Measurements from ENCODE around the gene RBBP5. TPM values are rescaled to one million over a fixed set of nuclear protein-coding genes. Genes with fewer than 3 reads are reported as not detected.

The RBBP5 gene
- total RNA-seq, 3 donors from 2014 or later (not counting 1 experiment from before 2014, with no cell fraction given) = 13.9 to 18.2 (median 17.8) TPM

DNA sequence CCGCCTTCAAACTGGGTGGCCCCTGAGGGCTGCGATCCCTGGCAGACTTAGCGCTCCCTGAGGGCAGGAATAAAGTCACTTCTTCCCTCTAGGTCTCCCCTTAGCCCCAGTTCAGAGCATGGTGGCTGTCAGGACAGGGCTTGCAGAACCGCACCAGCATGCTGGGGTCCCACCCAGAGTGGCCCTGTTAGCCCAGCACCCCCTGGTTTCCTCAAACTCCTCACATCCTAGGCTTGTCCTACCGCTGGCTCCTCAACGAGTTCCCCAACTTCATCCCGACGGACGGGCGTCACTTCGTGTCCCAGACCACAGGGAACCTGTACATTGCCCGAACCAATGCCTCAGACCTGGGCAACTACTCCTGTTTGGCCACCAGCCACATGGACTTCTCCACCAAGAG is 62.9 kb downstream of the RBBP5 start:
- TF ChIP-seq CTCF (IDR thresholded peaks at IDR 0.05) = no peak
- intact Hi-C loops (cut with micrococcal nuclease) = no loop called here
- no peak overlapping the region for H3K27ac Mint-ChIP-seq
- H3K9me3 Mint-ChIP-seq = no peaks in the 10 kb centered on the region
- H3K36me3 Mint-ChIP-seq = no peaks in the 10 kb centered on the region
- H3K36me3 ChIP-seq (ENCODE audit: control insufficient read depth, insufficient read depth, low read length) = no peaks in the 10 kb centered on the region
- no peak overlapping the region for H3K4me3 Mint-ChIP-seq
- no peak for ATAC-seq
- H3K4me3 ChIP-seq (ENCODE audit: low read length) = no peak overlapping the region
- H3K9me3 ChIP-seq (ENCODE audit: control insufficient read depth, insufficient read depth, low read length) = no peaks in the 10 kb centered on the region
- no peak overlapping the region for H3K27ac ChIP-seq (ENCODE audit: low read length)
- H3K4me1 ChIP-seq (ENCODE audit: control insufficient read depth, insufficient read depth, low read length) = peaks cover 6% of the 10 kb centered on the region
- DNase-seq = no peak
- no peaks in the 10 kb centered on the region for H3K27me3 Mint-ChIP-seq (ENCODE audit: low read depth in 2 of 2)
- WGBS (ENCODE audit: insufficient coverage) = 94% methylated on average over 12 of the region's 12 CpGs
- H3K4me1 Mint-ChIP-seq = no peaks in the 10 kb centered on the region
- H3K27me3 ChIP-seq (ENCODE audit: control insufficient read depth, insufficient read depth, low read length) = no peaks in the 10 kb centered on the region

GRCh38 chr1:205057808-205058575 is 63.8 kb downstream of the RBBP5 start:
- Histone ChIP-seq H3K4me3 (ENCODE audit: low read length) (no peak overlapping the region), H3K4me1 (ENCODE audit: control insufficient read depth, insufficient read depth, low read length) (peaks cover 6% of the 10 kb centered on the region), H3K36me3 (ENCODE audit: control insufficient read depth, insufficient read depth, low read length) (no peaks in the 10 kb centered on the region), H3K27ac (ENCODE audit: low read length) (no peak overlapping the region), H3K27me3 (ENCODE audit: control insufficient read depth, insufficient read depth, low read length) (no peaks in the 10 kb centered on the region), H3K9me3 (ENCODE audit: control insufficient read depth, insufficient read depth, low read length) (no peaks in the 10 kb centered on the region)
- DNase-seq = no peak
- Mint-ChIP-seq H3K9me3 (no peaks in the 10 kb centered on the region), H3K4me3 (no peak overlapping the region), H3K36me3 (no peaks in the 10 kb centered on the region), H3K4me1 (no peaks in the 10 kb centered on the region), H3K27ac (no peak overlapping the region), H3K27me3 (ENCODE audit: low read depth in 2 of 2) (no peaks in the 10 kb centered on the region)
- ATAC-seq = no peak
- intact Hi-C loops (cut with micrococcal nuclease) = no loop called here
- TF ChIP-seq CTCF (IDR thresholded peaks at IDR 0.05) = no peak
- WGBS (ENCODE audit: insufficient coverage) = 92% methylated on average over 19 of the region's 19 CpGs

DNA sequence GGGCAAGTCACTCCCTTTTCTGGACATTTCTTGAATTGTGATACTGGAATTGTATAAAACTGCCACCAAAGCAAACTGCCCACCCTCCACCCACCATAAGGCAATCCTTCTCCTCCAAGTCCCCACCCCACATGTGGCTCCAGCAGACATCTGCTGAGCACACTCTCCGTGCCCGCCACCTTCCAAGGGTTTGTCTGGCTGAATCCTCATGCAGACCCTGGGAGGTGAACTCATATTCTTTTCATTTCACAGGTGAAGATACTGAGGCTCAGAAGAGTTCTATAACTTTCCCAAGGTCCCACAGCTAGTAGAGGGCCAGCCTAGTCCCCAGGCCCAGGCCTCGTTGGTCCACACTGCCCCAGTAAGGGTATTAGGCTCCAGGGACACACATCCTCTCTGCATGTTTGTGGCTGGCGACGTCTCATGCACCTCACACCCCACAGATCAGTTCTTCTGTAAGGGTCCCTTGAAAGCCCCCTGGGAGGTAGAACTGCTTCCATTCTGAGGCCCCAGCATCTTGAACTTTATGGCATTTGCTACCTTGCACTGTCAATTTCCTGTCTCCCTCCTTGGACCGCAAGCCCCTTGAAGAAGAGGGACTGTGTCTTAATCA is 64.7 kb downstream of the RBBP5 start:
- no peaks in the 10 kb centered on the region for H3K36me3 ChIP-seq (ENCODE audit: control insufficient read depth, insufficient read depth, low read length)
- Mint-ChIP-seq H3K9me3 (no peaks in the 10 kb centered on the region), H3K4me1 (no peaks in the 10 kb centered on the region), H3K27me3 (ENCODE audit: low read depth in 2 of 2) (no peaks in the 10 kb centered on the region), H3K36me3 (no peaks in the 10 kb centered on the region), H3K4me3 (no peak overlapping the region), H3K27ac (no peak overlapping the region)
- no peaks in the 10 kb centered on the region for H3K9me3 ChIP-seq (ENCODE audit: control insufficient read depth, insufficient read depth, low read length)
- no peak overlapping the region for H3K4me3 ChIP-seq (ENCODE audit: low read length)
- no peaks in the 10 kb centered on the region for H3K27me3 ChIP-seq (ENCODE audit: control insufficient read depth, insufficient read depth, low read length)
- no peak for DNase-seq
- no peak for TF ChIP-seq CTCF (IDR thresholded peaks at IDR 0.05)
- no peak overlapping the region for H3K27ac ChIP-seq (ENCODE audit: low read length)
- ATAC-seq = no peak
- intact Hi-C loops (cut with micrococcal nuclease) = no loop called here
- 93% methylated on average over 6 of the region's 6 CpGs for WGBS (ENCODE audit: insufficient coverage)
- H3K4me1 ChIP-seq (ENCODE audit: control insufficient read depth, insufficient read depth, low read length) = peaks cover 6% of the 10 kb centered on the region

Measured in natural killer cell (primary cell).